ENCODE measurements around the gene MYO18B.

DNA sequence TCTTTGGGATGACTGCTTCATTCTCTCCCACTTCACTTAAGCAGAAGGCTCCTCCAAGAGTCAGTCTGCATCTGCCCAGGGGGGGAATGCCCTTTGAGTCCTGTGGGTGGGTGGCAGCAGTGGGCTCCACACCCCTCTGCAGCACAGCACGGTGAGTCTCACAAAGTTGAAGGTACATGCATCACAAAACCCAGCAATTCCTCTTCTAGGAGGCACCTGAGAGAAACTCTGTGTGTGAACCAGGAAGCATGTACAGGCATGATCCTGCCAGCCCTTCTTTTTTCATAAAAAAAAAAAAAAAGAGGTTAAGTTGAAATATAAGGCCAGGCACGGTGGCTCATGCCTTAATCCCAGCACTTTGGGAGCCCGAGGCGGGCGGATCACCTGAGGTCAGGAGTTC, 87.2 kb downstream of the MYO18B start:
- TF ChIP-seq POLR2AphosphoS5 (IDR thresholded peaks at IDR 0.05; ENCODE audit: low read depth) = no peak
- TF ChIP-seq, protein P1, sequence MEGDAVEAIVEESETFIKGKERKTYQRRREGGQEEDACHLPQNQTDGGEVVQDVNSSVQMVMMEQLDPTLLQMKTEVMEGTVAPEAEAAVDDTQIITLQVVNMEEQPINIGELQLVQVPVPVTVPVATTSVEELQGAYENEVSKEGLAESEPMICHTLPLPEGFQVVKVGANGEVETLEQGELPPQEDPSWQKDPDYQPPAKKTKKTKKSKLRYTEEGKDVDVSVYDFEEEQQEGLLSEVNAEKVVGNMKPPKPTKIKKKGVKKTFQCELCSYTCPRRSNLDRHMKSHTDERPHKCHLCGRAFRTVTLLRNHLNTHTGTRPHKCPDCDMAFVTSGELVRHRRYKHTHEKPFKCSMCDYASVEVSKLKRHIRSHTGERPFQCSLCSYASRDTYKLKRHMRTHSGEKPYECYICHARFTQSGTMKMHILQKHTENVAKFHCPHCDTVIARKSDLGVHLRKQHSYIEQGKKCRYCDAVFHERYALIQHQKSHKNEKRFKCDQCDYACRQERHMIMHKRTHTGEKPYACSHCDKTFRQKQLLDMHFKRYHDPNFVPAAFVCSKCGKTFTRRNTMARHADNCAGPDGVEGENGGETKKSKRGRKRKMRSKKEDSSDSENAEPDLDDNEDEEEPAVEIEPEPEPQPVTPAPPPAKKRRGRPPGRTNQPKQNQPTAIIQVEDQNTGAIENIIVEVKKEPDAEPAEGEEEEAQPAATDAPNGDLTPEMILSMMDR (IDR thresholded peaks at IDR 0.05; ENCODE audit: insufficient read depth, low read length) = no peak
- TF ChIP-seq, protein P2, sequence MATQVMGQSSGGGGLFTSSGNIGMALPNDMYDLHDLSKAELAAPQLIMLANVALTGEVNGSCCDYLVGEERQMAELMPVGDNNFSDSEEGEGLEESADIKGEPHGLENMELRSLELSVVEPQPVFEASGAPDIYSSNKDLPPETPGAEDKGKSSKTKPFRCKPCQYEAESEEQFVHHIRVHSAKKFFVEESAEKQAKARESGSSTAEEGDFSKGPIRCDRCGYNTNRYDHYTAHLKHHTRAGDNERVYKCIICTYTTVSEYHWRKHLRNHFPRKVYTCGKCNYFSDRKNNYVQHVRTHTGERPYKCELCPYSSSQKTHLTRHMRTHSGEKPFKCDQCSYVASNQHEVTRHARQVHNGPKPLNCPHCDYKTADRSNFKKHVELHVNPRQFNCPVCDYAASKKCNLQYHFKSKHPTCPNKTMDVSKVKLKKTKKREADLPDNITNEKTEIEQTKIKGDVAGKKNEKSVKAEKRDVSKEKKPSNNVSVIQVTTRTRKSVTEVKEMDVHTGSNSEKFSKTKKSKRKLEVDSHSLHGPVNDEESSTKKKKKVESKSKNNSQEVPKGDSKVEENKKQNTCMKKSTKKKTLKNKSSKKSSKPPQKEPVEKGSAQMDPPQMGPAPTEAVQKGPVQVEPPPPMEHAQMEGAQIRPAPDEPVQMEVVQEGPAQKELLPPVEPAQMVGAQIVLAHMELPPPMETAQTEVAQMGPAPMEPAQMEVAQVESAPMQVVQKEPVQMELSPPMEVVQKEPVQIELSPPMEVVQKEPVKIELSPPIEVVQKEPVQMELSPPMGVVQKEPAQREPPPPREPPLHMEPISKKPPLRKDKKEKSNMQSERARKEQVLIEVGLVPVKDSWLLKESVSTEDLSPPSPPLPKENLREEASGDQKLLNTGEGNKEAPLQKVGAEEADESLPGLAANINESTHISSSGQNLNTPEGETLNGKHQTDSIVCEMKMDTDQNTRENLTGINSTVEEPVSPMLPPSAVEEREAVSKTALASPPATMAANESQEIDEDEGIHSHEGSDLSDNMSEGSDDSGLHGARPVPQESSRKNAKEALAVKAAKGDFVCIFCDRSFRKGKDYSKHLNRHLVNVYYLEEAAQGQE (IDR thresholded peaks at IDR 0.05; ENCODE audit: insufficient replicate concordance, low read depth) = no peak
